Osteocyte (in vitro differentiated cells): ENCODE measurements around the gene MEP1A. TPM values are rescaled to one million over a fixed set of nuclear protein-coding genes. Genes with fewer than 3 reads are reported as not detected.

Experiments
- DNase-seq: peaks from one replicate; pipeline ENCODE4 v3.0.0; 2021; ENCODE audit warnings: mixed read lengths; ENCODE audit not compliant: unreplicated experiment; ENCODE audit errors: extremely low spot score
- H3K27ac Mint-ChIP-seq: one replicate; pipeline ENCODE4 v1.8.0; 2021; ENCODE audit warnings: mild to moderate bottlenecking, mixed read lengths; ENCODE audit not compliant: unreplicated experiment
- H3K27me3 Mint-ChIP-seq: one replicate; pipeline ENCODE4 v1.8.0; 2021; ENCODE audit warnings: mixed read lengths; ENCODE audit not compliant: unreplicated experiment
- H3K36me3 Mint-ChIP-seq: one replicate; pipeline ENCODE4 v1.8.0; 2021; ENCODE audit warnings: mixed read lengths; ENCODE audit not compliant: unreplicated experiment
- H3K4me1 Mint-ChIP-seq: one replicate; pipeline ENCODE4 v1.8.0; 2021; ENCODE audit warnings: mixed read lengths; ENCODE audit not compliant: unreplicated experiment
- H3K4me3 Mint-ChIP-seq: one replicate; pipeline ENCODE4 v1.8.0; 2021; ENCODE audit warnings: mild to moderate bottlenecking, moderate library complexity, mixed read lengths; ENCODE audit not compliant: unreplicated experiment
- H3K9me3 Mint-ChIP-seq: one replicate; pipeline ENCODE4 v1.8.0; 2021; ENCODE audit warnings: mixed read lengths; ENCODE audit not compliant: unreplicated experiment
- CTCF ChIP-seq: fragments of 200-600 bp; sonication (generic); IDR thresholded peaks from 2 replicates; pipeline ENCODE4 v1.5.0; 2021; ENCODE audit warnings: antibody characterized with exemption, mild to moderate bottlenecking, moderate library complexity
- total RNA-seq: library from RNA; stranded (reverse); gene quantifications from 2 replicates; pipeline ENCODE4 v1.2.1, GENCODE V29; 2021

Gene MEP1A
- total RNA-seq, 1 donor from 2014 or later: not detected

GRCh38 chr6:46863791-46864190 is 70.6 kb downstream of the MEP1A start:
- Mint-ChIP-seq H3K4me3 (no peak overlapping the region), H3K27ac (no peak overlapping the region), H3K27me3 (peaks cover 13% of the 10 kb centered on the region), H3K36me3 (no peaks in the 10 kb centered on the region), H3K9me3 (no peaks in the 10 kb centered on the region), H3K4me1 (no peaks in the 10 kb centered on the region)
- DNase-seq: no peak
- no peak for TF ChIP-seq CTCF

- no peaks in the 10 kb centered on the region for H3K9me3 Mint-ChIP-seq
- H3K27me3 Mint-ChIP-seq: peaks cover 14% of the 10 kb centered on the region
- no peak for DNase-seq
- no peak overlapping the region for H3K27ac Mint-ChIP-seq
- no peaks in the 10 kb centered on the region for H3K36me3 Mint-ChIP-seq
- no peak overlapping the region for H3K4me3 Mint-ChIP-seq
- TF ChIP-seq CTCF: no peak
- H3K4me1 Mint-ChIP-seq: no peaks in the 10 kb centered on the region
Measured at GRCh38 chr6:46865221-46865620, 72.0 kb downstream of the MEP1A start.

DNA sequence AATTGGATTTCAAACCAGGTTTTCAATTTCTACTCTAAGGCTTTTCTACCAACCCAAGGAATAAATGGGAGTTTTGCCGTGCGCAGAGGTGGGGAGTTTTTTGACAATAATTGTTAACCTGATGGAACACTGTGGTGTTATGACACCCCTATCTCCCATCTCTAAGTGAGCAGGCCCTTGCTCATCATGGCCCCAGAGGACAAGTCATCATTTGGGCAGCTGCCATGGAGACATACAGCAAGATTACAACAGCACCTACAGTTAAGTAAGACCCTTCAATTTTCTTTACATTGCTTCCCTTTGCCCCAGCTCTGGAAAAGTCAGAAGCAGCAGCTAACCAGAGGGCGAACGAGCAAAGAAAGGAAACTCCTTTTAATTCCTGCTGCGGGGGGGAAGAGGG is 74.2 kb downstream of the MEP1A start:
- no peak for TF ChIP-seq CTCF
- no peaks in the 10 kb centered on the region for H3K9me3 Mint-ChIP-seq
- no peak overlapping the region for H3K4me3 Mint-ChIP-seq
- no peak overlapping the region for H3K27ac Mint-ChIP-seq
- no peak for DNase-seq
- H3K36me3 Mint-ChIP-seq: no peaks in the 10 kb centered on the region
- H3K4me1 Mint-ChIP-seq: no peaks in the 10 kb centered on the region
- H3K27me3 Mint-ChIP-seq: peaks cover 8% of the 10 kb centered on the region

GRCh38 chr6:46876126-46876525 is 82.9 kb downstream of the MEP1A start:
- H3K9me3 Mint-ChIP-seq: no peaks in the 10 kb centered on the region
- H3K4me1 Mint-ChIP-seq: no peaks in the 10 kb centered on the region
- no peak overlapping the region for H3K4me3 Mint-ChIP-seq
- no peaks in the 10 kb centered on the region for H3K36me3 Mint-ChIP-seq
- TF ChIP-seq CTCF: no peak
- H3K27me3 Mint-ChIP-seq: peaks cover 2% of the 10 kb centered on the region
- DNase-seq: no peak
- H3K27ac Mint-ChIP-seq: no peak overlapping the region

GRCh38 chr6:46879003-46879402 is 85.8 kb downstream of the MEP1A start:
- Mint-ChIP-seq H3K4me3 (no peak overlapping the region), H3K4me1 (no peaks in the 10 kb centered on the region), H3K27me3 (peaks cover 2% of the 10 kb centered on the region), H3K9me3 (no peaks in the 10 kb centered on the region), H3K27ac (no peak overlapping the region), H3K36me3 (no peaks in the 10 kb centered on the region)
- no peak for DNase-seq
- no peak for TF ChIP-seq CTCF
